Pons (tissue), 1 donor: ENCODE measurements around the gene IFNB1.

Source experiments
- DNase-seq: peaks from one replicate; pipeline ENCODE4 v3.0.0-alpha.2; 2016; ENCODE audit warnings: low spot score

The IFNB1 gene

GRCh38 chr9:21070171-21070571 lies 7.6 kb downstream of the IFNB1 start:
- peak; percentile 64 for DNase-seq

DNA sequence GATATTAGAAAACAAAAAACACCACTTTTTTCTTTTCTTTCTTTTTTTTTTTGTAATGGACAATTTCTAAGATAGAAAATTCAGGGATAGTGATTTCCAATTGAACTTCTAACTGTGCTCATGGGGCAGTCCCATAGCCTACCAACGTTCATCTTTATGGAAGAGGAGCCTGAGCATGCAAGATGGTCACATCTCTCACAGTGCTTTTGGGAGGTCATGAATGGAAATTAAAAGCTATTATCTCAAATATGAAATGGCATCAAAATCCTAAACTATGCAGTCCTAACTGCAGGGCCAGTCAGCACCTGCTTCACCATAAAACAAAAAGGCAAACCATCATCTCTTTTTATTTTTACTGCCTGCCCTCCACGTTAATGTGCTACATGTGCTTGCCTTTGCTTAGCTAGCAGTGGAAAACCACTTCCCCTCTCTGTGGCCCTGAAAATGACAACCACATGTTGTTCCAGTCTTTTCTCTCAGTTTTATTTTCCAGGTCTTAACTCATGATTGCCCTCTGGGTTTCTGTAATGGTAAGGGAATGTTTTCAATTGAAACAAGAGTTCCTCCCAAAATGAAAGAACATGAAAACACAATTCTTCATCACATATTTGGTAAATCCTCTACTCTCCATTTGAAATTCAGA lies 16.7 kb downstream of the IFNB1 start:
- peak; percentile 49 for DNase-seq

GRCh38 chr9:21056931-21057330 lies 20.8 kb downstream of the IFNB1 start:
- no peak for DNase-seq

DNA sequence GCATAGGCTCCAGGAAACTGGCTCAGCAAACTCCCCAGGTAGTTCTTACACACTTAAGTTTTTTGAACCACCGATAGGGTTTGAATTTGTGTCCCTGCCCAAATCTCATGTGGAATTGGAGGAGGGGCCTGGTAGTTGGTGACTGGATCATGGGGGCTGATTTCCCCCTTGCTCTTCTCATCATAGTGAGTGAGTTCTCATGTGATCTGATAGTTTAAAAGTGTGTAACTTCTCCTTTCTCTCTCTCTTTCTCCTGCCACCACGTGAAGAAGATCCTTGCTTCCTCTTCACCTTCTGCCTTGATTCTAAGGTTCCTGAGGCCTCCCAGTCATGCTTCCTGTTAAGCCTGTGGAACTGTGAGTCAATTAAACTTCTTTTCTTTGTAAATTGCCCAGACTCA lies 23.9 kb downstream of the IFNB1 start:
- DNase-seq = no peak

- DNase-seq = no peak
Observed at GRCh38 chr9:21047281-21047691, 30.5 kb downstream of the IFNB1 start.

GRCh38 chr9:21043841-21044240 lies 33.9 kb downstream of the IFNB1 start:
- no peak for DNase-seq

- DNase-seq = no peak
Observed at GRCh38 chr9:21042466-21042865, 35.3 kb downstream of the IFNB1 start.

DNA sequence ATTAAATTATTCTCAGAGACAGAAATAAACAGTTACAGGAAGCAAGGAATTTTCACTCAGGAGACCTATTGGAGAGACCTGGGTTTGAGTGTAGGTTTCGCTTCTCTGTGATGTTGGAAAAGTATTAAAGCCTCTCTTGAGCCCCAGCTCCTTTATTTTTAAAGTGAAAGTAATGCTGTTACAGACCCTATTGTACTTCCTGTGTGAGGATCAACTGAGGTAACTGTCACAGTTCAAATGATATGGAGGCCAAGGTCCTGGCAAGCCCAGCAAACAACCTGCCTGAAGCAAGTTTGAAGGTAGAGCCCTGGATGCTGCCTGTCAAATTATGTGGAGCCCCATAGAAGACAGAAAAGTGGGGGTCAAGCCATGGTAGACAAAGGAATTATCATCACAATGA lies 38.4 kb downstream of the IFNB1 start:
- no peak for DNase-seq

DNA sequence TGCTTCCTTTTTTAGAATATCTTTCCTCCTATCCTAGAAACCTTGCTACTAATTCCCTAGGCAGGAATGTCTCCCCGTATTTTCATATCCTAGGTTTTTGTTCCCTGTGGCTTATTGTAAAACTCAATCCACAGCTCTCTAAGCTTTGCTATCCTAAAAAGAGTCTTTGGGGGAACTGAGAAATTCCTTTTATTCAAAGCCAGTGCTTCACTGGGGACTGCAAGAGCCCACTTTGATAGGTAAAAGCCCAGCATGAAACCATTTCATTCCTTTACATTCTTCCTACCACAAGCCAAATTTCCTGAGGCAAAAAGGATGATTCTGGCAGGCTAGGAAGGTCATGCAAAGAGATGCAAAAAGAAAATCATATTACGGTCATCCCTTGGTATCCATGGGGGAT lies 40.5 kb downstream of the IFNB1 start:
- DNase-seq = no peak

DNA sequence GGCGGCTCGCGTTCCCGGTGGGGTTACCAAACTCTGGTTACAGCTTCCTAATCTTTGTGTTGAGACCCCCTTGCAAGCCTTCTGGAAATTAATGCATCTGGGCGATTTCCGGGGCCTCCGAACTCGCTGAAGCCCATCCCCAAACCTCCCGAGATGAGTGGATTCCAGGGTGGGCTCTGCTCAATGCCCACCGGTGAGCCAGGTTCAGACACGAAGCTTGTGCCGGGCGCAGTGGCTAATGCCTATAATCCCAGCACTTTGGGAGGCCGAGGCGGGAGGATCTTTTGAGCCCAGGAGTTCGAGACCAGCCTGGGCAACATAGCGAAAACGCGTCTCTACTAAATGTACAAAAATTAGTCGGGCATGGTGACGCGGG lies 45.9 kb downstream of the IFNB1 start:
- DNase-seq = no peak

DNA sequence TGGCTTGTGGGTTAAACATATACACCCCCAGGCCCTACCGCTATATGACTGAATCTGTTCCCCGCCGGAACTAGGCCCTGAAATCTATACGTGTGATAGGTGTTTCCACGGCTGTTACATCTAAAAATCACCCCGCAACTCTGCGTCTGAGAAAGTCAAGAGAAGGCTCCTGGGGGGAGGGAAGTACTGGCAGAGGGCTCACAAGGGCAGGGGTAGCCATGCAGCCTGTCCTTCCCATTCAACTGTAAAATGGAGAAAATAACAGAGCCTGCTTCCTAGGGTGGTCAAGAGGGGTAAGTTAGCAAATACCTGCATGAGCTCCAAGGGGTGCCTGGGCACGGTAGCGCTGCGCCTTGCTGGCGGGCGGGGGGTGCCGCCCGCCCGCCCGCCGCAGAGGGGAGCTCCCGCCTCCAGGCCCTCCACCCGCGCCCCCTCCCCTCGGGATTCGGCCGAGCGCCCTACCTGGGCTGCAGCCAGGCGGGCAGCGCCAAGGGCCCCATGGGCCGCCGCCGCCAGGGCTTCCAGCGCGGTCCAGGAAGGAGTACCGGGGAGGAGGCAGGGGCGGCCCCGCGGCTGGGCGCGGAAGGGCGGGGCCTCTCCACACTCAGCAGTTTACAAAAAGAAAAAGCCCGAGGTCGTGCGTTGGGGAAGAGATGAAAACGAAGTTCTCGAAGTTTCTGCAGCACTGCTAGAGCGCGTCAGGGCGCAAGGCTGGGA lies 46.5 kb downstream of the IFNB1 start, which contains the start of gene HACD4:
Gene HACD4, minus strand, starts transcription at position 550 of the 717 bp plus-strand sequence. Its CDS starts 50 bp downstream, at position 500.
- peak; percentile 39 for DNase-seq

DNA sequence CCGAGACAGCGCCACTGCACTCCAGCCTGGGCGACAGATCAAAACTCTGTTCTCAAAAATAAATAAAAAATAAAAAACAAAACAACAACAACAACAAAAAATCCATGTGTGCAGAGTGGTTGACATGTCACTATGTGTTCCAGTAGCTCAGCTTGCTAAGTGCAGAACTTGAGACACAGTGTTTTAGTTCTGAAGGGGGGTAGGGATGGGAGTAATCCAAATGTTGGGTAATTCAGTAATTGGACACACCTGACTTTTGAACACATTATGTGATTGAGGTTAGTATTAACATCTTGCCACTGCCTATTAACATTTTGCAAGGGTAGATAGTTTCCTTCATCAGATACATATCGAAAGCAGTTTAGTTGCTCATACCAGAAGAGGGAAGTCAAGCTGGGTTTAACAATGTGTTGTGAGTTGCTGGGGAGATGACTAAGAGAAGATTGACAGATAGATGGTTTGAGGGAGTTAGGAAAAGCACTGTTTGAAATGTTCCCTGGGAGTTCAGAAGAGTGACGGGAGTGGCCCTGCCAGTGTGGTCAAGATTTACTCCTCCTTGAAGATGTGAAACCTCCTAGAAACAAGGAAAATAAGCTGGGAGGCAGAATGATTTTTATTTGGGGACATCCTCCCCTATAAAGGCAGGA lies 47.2 kb downstream of the IFNB1 start:
- peak; percentile 67 for DNase-seq

DNA sequence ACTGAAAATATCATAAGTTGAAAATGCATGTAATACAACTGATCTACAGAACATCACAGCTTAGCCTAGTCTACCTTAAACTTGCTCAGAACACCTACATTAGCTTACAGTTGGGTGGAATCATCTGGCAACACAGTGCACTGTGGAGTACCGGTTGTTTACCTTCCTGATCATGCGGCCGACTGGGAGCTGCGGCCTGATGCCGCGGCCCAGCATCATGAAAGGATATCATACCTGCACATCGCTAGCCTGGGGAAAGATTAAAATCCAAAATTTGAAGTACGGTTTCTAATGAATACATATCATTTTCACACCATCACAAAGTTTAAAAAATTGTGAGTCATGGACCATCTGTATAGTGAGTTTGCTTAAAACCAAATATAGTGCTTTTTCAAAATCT lies 48.1 kb downstream of the IFNB1 start:
- DNase-seq = no peak

DNA sequence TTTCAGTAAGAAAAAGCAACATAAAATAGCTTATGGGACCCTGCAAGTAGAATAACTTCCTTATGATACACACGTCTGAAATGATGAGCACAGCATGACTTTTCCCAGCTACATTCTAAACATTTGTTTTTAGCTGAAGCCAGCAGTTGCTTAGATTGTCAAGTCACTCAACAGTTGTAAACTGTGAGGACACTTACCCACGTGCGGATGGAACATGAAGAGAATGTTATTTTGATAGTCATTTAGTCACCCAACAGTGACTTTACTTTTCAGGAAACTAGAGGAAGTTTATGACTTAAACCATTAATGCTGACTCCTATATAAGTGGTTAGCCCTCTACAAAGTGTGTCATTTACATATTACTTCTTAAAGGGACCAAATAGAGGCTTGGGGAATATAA lies 49.3 kb downstream of the IFNB1 start:
- peak; percentile 26 for DNase-seq

GRCh38 chr9:21027295-21027694 lies 50.4 kb downstream of the IFNB1 start:
- DNase-seq = no peak
